RKO (cell line): ENCODE data around the gene PLA2G4E.

Experiments used
- DNase-seq: peaks from one replicate; pipeline ENCODE4 v3.0.0-alpha.2; 2016; ENCODE audit warnings: low spot score

PLA2G4E gene, protein sequence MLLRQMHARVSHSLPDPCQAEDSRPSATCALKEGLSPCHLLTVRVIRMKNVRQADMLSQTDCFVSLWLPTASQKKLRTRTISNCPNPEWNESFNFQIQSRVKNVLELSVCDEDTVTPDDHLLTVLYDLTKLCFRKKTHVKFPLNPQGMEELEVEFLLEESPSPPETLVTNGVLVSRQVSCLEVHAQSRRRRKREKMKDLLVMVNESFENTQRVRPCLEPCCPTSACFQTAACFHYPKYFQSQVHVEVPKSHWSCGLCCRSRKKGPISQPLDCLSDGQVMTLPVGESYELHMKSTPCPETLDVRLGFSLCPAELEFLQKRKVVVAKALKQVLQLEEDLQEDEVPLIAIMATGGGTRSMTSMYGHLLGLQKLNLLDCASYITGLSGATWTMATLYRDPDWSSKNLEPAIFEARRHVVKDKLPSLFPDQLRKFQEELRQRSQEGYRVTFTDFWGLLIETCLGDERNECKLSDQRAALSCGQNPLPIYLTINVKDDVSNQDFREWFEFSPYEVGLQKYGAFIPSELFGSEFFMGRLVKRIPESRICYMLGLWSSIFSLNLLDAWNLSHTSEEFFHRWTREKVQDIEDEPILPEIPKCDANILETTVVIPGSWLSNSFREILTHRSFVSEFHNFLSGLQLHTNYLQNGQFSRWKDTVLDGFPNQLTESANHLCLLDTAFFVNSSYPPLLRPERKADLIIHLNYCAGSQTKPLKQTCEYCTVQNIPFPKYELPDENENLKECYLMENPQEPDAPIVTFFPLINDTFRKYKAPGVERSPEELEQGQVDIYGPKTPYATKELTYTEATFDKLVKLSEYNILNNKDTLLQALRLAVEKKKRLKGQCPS

GRCh38 chr15:42020713-42021273 is at the start of gene PLA2G4E:
Gene PLA2G4E (minus strand): TSS chr15:42021042. CDS start chr15:42021030, 12 bp downstream.
- DNase-seq = no peak

- no peak for DNase-seq
Observed at GRCh38 chr15:42070279-42070975, 49.6 kb upstream of the PLA2G4E start.

DNA sequence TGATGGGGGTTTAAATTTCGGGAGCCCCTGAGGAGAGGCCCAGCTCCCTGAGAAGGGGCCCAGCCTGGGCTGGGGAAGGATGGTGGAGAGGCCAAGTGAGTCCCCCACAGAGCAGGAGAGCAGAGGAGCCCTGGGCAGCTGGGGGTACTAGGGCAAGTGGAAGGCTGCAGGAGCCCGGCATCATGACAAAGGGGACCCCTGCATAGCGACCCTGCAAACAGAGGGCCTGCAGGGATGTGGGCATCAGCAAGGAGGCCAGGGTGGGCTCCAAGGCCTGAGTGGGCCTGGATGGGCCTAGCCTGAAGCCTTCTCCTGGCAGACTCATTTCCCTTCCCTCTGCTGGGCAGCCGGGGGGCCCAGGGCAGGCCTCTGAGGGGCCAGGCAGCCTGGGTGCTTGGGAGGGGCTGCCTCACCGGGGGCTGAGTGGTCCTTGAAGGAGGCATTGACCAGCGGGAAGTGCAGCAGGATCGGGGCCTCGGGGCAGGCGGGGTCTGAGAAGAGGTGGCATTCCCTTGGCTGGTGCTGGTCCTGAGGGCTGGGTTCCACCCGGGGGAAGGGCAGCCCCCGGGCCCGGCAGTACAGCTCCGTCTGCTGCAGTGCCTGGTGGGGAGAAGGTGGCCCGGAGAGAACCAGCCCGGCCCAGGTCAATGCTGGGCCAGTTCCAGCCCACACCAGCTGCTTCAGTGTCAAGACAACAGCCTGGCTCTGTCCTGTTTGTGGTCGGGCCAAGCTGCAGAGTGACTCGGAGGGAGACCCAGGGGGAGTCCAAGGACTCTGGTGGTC is 48.8 kb upstream of the PLA2G4E start:
- DNase-seq = no peak

- no peak for DNase-seq
Observed at GRCh38 chr15:42069025-42069424, 48.2 kb upstream of the PLA2G4E start.

DNA sequence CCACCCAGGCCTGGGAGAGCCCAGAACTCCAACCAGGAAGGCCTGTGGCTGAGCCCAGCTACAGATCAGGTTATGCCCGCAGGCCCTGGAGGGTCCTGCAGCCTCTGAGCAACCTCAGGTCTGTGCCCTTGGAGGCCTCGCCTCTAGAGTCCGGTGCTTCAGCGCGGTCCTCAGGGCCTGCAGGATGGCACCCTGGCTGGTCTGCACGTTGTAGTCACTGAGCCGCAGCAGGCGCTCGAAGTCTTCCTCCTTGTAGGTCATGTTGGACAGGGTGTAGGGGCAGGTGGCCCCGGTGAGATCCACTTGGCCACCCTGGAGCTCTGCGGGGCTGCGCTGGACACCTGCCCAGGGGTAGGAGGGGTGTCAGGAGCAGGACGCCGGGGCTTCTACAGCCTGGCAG is 47.8 kb upstream of the PLA2G4E start:
- DNase-seq = no peak

DNA sequence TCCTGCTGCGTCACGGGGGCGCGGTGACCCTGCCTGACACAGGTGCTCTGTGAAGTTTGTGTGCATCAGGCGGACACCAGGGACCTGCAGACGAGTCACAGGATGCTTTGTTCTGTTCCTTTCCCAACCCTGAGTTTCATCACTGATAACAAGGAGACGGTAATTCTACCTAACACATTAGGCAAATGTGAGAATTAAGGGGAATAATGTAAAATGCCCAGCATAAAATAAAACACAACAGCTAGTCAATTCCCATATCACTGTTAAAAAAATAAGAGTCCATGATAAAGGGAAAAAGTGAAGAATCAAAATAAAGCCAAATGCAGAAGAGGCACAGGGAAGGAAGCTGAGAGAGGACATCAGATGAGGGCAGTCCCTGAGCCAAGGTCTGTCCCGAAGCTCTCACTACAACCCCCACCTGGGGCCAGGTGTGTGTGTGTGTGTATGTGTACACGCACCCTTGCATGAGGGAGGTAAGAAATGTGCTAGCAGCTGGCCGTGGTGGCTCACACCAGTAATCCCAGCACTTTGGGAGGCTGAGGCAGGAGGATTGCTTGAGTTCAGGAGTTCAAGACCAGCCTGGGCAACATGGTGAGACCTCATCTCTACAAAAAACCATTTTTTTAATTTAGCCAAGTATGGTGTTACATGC is 46.0 kb upstream of the PLA2G4E start:
- DNase-seq = no peak

- DNase-seq = no peak
Observed at GRCh38 chr15:42065468-42065867, 44.6 kb upstream of the PLA2G4E start.

DNA sequence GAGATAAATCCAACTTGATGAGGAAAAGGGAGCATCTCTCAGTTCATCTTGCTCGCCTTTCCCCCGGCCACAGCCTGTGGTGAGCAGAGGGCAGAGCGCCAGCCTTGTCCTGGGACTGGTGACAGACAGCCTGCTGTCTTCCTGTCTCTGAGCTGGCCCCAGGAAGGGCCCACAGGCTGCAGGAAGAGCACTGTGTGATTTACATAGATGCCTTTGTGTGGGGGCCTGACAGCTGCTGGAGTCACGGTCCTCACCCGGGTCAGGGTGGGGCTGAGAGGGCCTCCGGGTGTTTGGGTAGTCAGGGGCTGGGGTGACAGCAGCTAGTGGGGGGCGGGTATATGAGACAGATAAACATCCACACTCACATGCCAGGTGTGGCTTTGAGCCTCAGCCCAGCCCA is 44.2 kb upstream of the PLA2G4E start:
- DNase-seq = no peak

GRCh38 chr15:42064271-42064670 is 43.4 kb upstream of the PLA2G4E start:
- DNase-seq = no peak

DNA sequence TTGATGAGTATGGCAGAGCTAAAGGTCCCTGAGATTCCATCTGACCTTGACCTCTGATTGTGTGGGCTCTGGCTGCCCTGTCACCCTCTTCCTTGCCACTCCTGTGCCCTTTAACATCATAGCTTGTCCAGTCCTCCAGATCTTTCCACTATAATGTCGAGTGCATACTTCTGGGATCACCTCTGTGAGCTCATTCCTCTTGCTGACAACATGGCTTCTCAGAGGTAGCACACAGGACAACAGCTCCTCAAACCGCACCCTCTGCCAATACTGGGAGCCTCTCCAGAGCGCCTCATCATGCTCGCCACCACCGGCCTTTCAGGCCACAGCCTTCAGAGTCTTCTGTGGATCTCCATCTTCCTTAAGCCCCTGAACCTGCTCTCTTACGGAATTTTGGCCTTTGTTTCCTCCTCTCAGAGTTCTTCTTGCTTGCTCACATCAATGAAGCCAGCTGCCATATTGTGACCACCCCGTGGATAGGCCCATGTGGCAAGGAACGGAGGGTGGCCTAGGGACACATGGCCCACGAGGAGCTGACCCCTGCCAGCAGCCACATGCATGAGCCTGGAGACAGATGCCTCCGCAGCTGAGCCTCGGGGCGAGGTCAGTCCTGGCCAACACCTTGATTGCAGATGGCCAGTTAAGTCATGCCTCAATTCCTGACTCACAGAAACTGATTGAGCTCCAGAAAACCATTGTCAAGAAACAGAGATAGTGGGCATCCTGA is 42.4 kb upstream of the PLA2G4E start:
- DNase-seq = no peak

DNA sequence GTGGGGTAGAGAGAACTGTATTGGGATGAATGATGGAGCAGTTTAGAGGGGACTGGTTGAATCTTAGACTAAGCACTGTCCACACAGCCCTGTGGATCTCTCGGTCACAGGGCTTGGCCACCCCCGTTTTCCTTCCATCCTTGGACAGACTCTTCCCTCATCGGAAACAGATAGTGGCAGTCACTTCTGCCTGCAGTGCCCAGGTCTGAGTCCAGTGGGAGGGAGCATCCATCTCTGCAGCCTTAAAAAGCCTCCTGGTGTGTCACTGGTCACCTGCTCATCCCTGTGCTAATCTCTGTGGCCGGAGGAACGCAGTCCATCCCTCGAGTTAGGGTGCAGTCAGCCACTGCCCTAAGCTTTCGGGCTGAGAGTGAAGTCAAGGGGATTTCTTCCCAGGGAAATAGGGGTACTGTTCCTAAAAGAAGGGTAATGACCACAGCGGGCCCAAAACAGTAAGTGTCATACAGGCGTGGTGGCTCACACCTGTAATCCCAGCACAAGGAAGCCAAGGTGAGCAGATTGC is 41.5 kb upstream of the PLA2G4E start:
- DNase-seq = no peak

DNA sequence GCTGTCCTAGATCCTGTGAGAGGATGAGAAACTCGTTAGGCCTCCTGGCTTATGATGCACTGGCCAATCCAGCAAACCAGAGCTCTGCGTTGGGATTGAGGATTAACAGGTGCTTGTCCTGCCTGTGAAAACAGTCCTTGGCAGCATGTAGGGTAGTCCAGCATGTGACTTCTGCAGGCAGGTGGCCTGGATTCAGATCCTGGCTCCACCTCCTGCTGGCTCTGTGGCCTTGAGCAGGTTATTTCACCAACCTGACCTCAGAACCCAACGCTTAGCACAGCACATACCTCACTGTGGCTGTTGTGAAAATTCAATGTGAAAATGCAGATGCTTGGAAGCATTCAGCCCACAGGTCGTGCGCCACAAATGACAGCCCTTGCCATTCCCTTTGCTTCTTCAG is 40.0 kb upstream of the PLA2G4E start:
- no peak for DNase-seq

DNA sequence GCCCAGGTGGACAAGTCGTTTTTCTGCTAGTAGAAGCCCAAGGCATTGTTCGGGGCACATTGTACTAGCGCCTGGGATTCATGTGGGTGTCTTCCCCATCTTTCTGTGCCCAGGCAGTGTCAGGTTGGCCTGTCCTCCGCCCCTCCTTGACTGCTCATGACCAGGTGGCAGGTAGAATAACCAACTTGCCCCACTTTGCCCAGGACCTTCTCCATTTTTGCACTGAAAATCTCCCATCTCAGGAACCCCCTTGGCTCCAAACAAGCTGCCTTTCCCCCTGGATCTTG is 39.6 kb upstream of the PLA2G4E start:
- DNase-seq = no peak

- DNase-seq = peak; percentile 38
Observed at GRCh38 chr15:42059661-42060476, 39.0 kb upstream of the PLA2G4E start.

GRCh38 chr15:42058791-42059190 is 37.9 kb upstream of the PLA2G4E start:
- no peak for DNase-seq

DNA sequence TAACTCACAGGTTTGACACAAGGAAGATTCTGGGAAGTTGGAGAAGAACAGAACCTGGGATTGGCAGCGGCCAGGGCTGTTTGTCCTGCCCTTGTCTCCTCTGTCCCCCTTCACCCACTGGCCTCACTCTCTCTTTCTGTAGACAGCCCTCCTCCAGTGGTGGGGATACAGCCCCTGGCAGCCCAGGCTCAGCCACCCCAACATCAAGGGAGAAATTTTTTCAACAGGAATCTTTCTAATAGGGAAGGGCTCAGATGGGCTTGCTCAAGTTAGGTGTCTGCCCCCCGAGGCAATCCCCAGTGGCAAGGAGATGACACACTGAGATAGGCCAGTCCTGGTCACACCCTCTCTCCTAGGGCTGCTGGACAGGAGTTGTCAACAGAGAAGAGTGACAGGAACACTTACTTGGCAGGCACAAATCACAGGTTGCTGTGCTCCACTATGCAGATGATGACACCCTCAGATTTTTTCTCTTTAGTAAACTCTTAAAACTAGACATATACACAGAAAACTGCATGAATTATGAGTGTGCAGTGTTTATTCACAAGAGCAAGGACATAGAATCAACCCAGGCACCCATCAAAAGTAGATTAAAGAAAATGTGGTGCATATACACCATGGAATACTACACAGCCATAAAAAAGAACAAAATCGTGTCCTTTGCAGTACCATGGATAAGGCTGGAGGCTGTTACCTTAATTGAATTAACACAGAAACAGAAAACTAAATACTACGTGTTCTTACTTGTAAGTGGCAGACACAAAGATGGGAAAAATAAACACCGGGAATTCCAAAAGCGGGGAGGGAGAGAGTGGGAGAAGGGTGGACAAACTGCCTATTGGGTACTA is 37.2 kb upstream of the PLA2G4E start:
- no peak for DNase-seq

DNA sequence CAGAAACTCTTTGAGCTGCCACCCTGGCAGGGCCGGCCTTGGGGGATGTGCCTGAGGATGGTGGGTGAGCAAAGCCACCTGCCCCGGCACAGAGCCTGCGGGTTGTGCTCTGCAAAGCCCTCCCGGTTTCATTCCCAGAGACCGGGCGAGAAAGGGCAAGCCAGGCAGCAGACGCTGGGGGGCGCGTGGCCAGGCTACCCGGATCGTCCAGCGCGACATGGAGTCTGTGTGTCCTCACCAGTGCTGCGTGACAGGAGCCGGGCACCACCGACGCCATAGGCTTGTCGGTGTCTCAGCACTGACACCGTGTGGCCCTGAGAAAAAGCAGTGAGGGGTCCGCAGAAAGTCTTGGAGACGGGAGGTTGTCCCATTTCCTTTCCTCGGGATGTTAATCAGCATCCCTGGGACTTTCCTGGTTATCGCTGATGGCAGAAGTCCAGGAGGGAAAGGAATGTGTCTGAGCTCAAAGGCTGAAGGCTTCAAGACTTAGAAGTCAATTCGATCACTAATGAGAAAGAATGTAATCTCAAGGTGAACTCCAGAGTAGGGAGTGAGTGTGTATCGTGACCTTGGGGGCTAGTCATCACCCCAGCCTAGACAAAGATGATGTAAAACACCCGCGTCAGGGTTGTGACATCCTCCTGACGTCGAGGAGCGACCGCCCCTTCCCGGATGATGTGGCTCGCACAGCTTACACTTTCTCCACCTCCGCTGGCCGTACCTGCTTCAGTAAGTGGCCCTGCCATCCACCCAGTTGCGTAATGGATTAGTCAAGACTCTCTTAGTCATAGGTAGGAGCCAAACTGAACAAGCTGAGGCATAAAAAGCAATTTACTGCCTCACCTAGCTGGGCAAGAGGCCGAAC is 36.3 kb upstream of the PLA2G4E start:
- DNase-seq = peak; percentile 69
